ENCODE data around the gene EFCAB5. TPM values are rescaled to one million over a fixed set of nuclear protein-coding genes. Genes with fewer than 3 reads are reported as not detected.

The EFCAB5 gene
- total and polyA plus RNA-seq, 2 donors from 2014 or later = 1.4 TPM; not detected in 1

- Histone ChIP-seq H3K9ac (ENCODE audit: low read length in 3 of 3) (no peak overlapping the region), H3K4me3 (ENCODE audit: low read length in 3 of 3) (no peak overlapping the region), H3K36me3 (ENCODE audit: control insufficient read depth in 2 of 3, insufficient read depth in 3 of 3, low read length in 3 of 3) (no peaks in the 10 kb centered on the region), H3K27me3 (ENCODE audit: control insufficient read depth, insufficient read depth, low read length) (no peaks in the 10 kb centered on the region), H3K9me3 (ENCODE audit: control insufficient read depth in 2 of 3, insufficient read depth in 1 of 3, low read length in 3 of 3) (no peaks in the 10 kb centered on the region), H3K4me1 (ENCODE audit: control insufficient read depth in 2 of 3, insufficient read depth in 2 of 3, low read depth in 1 of 3, low read length in 3 of 3) (no peaks in the 10 kb centered on the region), H3K27ac (ENCODE audit: low read depth in 2 of 2, low read length in 2 of 2) (no peak overlapping the region)
- intact Hi-C loops (cut with DNase I) = no loop called here
- no peak for FAIRE-seq
- DNase-seq = no peak
- TF ChIP-seq CTCF (IDR thresholded peaks at IDR 0.05; ENCODE audit: borderline replicate concordance, extremely low read depth, insufficient read depth) = no peak
These were observed 38.8 kb downstream of the EFCAB5 start for GRCh38 chr17:29980261-29980660.

GRCh38 chr17:29982991-29983653, 41.7 kb downstream of the EFCAB5 start:
- FAIRE-seq (no peak), DNase-seq (no peak)
- intact Hi-C loops (cut with DNase I) = no loop called here
- H3K36me3 ChIP-seq (ENCODE audit: control insufficient read depth in 2 of 3, insufficient read depth in 3 of 3, low read length in 3 of 3) = no peaks in the 10 kb centered on the region
- H3K4me1 ChIP-seq (ENCODE audit: control insufficient read depth in 2 of 3, insufficient read depth in 2 of 3, low read depth in 1 of 3, low read length in 3 of 3) = no peaks in the 10 kb centered on the region
- no peak overlapping the region for H3K4me3 ChIP-seq (ENCODE audit: low read length in 3 of 3)
- H3K27me3 ChIP-seq (ENCODE audit: control insufficient read depth, insufficient read depth, low read length) = no peaks in the 10 kb centered on the region
- no peak overlapping the region for H3K27ac ChIP-seq (ENCODE audit: low read depth in 2 of 2, low read length in 2 of 2)
- TF ChIP-seq CTCF (IDR thresholded peaks at IDR 0.05; ENCODE audit: borderline replicate concordance, extremely low read depth, insufficient read depth) = no peak
- H3K9ac ChIP-seq (ENCODE audit: low read length in 3 of 3) = no peak overlapping the region
- no peaks in the 10 kb centered on the region for H3K9me3 ChIP-seq (ENCODE audit: control insufficient read depth in 2 of 3, insufficient read depth in 1 of 3, low read length in 3 of 3)

GRCh38 chr17:29996458-29996857, 55.0 kb downstream of the EFCAB5 start:
- H3K27ac ChIP-seq (ENCODE audit: low read depth in 2 of 2, low read length in 2 of 2) = no peak overlapping the region
- no peaks in the 10 kb centered on the region for H3K4me1 ChIP-seq (ENCODE audit: control insufficient read depth in 2 of 3, insufficient read depth in 2 of 3, low read depth in 1 of 3, low read length in 3 of 3)
- no peak for TF ChIP-seq CTCF (IDR thresholded peaks at IDR 0.05; ENCODE audit: borderline replicate concordance, extremely low read depth, insufficient read depth)
- H3K36me3 ChIP-seq (ENCODE audit: control insufficient read depth in 2 of 3, insufficient read depth in 3 of 3, low read length in 3 of 3) = no peaks in the 10 kb centered on the region
- H3K4me3 ChIP-seq (ENCODE audit: low read length in 3 of 3) = no peak overlapping the region
- DNase-seq = no peak
- H3K27me3 ChIP-seq (ENCODE audit: control insufficient read depth, insufficient read depth, low read length) = no peaks in the 10 kb centered on the region
- intact Hi-C loops (cut with DNase I) = no loop called here
- peaks cover 0 to 2% (median 0%) of the 10 kb centered on the region in 3 donors for H3K9me3 ChIP-seq (ENCODE audit: control insufficient read depth in 2 of 3, insufficient read depth in 1 of 3, low read length in 3 of 3)
- no peak overlapping the region for H3K9ac ChIP-seq (ENCODE audit: low read length in 3 of 3)
- no peak for FAIRE-seq
